ENCODE results near the gene CNTN4. TPM values are rescaled to one million over a fixed set of nuclear protein-coding genes. Genes with fewer than 3 reads are reported as not detected.

Gene CNTN4
- total RNA-seq, 2 experiments from 2014 or later = not detected

DNA sequence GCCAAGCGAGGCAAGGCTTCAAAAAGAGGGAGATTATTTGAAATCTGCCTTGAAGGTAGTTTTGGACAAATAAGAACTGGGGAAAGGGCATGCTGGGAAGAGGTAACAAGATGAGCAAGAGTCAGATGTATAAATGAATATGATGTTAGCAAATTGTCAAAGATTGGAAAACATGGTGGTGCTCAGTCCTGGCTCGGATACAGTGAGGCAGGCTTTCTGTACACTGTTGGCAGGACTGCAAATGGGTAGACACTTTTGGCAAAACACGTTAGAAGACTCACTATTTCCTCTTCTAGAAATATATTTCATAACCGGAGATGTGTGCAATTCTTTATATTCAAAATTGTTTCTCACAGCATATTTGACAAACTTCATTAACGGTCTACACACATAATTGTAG, 581.6 kb downstream of the CNTN4 start:
- ATAC-seq (no peak), DNase-seq (no peak)
- H3K4me3 Mint-ChIP-seq = no peak overlapping the region
- H3K27ac Mint-ChIP-seq = no peak overlapping the region
- ChIA-PET CTCF (no interaction called here), POLR2A (no interaction called here)
- no peaks in the 10 kb centered on the region for H3K9me3 Mint-ChIP-seq
- TF ChIP-seq, protein P1, sequence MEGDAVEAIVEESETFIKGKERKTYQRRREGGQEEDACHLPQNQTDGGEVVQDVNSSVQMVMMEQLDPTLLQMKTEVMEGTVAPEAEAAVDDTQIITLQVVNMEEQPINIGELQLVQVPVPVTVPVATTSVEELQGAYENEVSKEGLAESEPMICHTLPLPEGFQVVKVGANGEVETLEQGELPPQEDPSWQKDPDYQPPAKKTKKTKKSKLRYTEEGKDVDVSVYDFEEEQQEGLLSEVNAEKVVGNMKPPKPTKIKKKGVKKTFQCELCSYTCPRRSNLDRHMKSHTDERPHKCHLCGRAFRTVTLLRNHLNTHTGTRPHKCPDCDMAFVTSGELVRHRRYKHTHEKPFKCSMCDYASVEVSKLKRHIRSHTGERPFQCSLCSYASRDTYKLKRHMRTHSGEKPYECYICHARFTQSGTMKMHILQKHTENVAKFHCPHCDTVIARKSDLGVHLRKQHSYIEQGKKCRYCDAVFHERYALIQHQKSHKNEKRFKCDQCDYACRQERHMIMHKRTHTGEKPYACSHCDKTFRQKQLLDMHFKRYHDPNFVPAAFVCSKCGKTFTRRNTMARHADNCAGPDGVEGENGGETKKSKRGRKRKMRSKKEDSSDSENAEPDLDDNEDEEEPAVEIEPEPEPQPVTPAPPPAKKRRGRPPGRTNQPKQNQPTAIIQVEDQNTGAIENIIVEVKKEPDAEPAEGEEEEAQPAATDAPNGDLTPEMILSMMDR (IDR thresholded peaks at IDR 0.05) = no peak
- H3K4me1 Mint-ChIP-seq (ENCODE audit: low read depth) = no peaks in the 10 kb centered on the region
- no peaks in the 10 kb centered on the region for H3K36me3 Mint-ChIP-seq (ENCODE audit: low read depth)
- intact Hi-C loops (cut with micrococcal nuclease) = no loop called here
- H3K27me3 Mint-ChIP-seq = no peaks in the 10 kb centered on the region

DNA sequence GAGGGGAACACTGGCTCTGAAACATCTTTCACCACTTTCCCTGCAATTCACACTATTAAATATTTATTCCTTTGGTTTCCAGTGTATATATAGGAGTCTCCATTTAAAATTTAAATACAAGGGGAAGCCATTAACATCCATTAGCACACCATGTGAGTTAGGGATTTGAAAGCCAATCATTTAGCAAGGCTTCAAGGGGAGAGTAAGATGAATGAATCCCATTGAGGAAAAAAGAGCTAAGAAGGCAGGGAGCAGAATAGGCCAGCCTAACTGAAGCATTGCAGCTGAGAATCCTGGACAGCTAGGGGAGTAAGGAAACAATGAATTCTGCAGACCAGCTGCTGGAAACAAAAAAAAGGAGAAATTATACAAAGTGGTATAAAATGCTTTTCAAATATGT, 585.4 kb downstream of the CNTN4 start:
- no peaks in the 10 kb centered on the region for H3K36me3 Mint-ChIP-seq (ENCODE audit: low read depth)
- H3K9me3 Mint-ChIP-seq = no peaks in the 10 kb centered on the region
- H3K27ac Mint-ChIP-seq = no peak overlapping the region
- ChIA-PET POLR2A (no interaction called here), CTCF (no interaction called here)
- ATAC-seq = no peak
- intact Hi-C loops (cut with micrococcal nuclease) = no loop called here
- DNase-seq = no peak
- no peak overlapping the region for H3K4me3 Mint-ChIP-seq
- TF ChIP-seq, protein P1 (IDR thresholded peaks at IDR 0.05) = no peak
- no peaks in the 10 kb centered on the region for H3K27me3 Mint-ChIP-seq
- no peaks in the 10 kb centered on the region for H3K4me1 Mint-ChIP-seq (ENCODE audit: low read depth)

DNA sequence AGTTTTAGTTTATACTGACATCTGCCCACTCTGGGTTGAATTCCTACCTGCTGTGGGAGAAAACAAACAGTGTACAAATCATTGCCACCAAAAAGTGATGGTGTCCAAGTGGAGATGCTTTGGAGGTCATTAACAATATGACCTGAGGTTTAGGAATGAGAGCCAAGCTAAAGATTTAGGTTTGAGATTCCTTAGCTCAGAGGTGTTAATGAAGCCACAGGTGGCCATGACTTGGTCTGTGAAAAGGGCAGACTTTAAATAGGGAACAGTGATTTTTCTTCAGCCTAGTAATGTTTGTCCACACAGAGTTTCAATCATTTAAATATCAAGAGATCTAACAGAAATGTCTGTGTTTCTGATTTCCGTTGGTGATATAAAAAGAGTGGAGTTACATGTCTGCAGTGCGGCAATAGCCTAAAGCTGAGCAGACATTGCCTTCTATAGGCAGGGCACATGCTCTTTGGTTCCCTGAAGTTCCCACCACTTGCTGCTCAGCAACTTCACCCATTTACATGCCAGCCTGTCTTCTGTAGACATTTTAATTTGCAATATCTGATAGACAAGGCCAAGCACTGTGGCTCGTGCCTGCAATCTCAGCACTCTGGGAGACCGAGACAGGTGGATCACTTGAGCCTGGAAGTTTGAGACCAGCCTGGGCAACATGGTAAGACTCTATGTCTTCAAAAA, 588.3 kb downstream of the CNTN4 start:
- H3K36me3 Mint-ChIP-seq (ENCODE audit: low read depth) = no peaks in the 10 kb centered on the region
- intact Hi-C loops (cut with micrococcal nuclease) = no loop called here
- H3K27me3 Mint-ChIP-seq = no peaks in the 10 kb centered on the region
- TF ChIP-seq, protein P1 (IDR thresholded peaks at IDR 0.05) = no peak
- no peaks in the 10 kb centered on the region for H3K4me1 Mint-ChIP-seq (ENCODE audit: low read depth)
- H3K27ac Mint-ChIP-seq = no peak overlapping the region
- ChIA-PET CTCF (no interaction called here), POLR2A (no interaction called here)
- H3K9me3 Mint-ChIP-seq = no peaks in the 10 kb centered on the region
- no peak overlapping the region for H3K4me3 Mint-ChIP-seq
- DNase-seq (no peak), ATAC-seq (no peak)

DNA sequence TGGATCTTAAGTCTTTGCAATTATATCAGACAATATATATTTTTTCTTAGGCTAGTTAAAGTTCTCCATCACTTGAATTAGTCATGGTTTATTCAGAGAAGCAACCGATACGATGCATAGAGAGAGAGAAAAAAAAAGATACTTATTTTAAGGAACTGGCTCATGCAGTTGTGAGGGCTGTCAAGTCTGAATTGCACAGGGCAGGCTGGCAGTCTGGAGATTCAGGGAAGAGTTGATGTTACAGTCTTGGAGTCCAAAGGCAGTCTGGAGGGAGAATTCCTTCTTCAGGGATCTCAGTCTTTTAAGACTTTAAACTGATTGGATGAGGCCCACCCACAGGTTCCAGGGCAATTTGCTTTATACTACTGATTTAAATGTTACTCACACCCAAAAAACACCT, 598.9 kb downstream of the CNTN4 start:
- Mint-ChIP-seq H3K4me3 (no peak overlapping the region), H3K4me1 (ENCODE audit: low read depth) (no peaks in the 10 kb centered on the region), H3K9me3 (no peaks in the 10 kb centered on the region), H3K27me3 (peaks cover 3% of the 10 kb centered on the region), H3K36me3 (ENCODE audit: low read depth) (no peaks in the 10 kb centered on the region), H3K27ac (no peak overlapping the region)
- ATAC-seq = no peak
- intact Hi-C loops (cut with micrococcal nuclease) = no loop called here
- TF ChIP-seq, protein P1 (IDR thresholded peaks at IDR 0.05) = no peak
- POLR2A ChIA-PET = no interaction called here
- no peak for DNase-seq
- CTCF ChIA-PET = no interaction called here

DNA sequence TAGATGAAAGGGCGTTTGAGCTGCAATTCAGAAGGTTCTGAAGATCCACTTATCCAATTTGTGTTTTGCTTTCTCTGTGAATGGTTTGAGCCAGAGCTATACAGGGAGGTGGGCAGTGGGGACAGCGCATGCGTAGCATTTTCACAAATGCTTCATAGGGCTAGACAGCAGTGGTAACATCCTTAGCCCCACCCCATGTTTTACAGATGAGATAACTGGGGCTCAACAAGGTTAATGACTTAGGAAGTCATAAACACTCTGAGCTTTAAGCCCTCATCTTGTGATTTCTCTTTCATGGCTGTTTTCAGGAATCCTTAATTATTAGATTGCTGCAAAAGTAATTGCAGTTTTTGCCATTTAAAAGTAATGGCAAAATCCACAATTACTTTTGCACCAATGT, 602.8 kb downstream of the CNTN4 start:
- CTCF ChIA-PET = no interaction called here
- intact Hi-C loops (cut with micrococcal nuclease) = no loop called here
- Mint-ChIP-seq H3K27me3 (peaks cover 3% of the 10 kb centered on the region), H3K9me3 (no peaks in the 10 kb centered on the region), H3K4me3 (no peak overlapping the region), H3K36me3 (ENCODE audit: low read depth) (no peaks in the 10 kb centered on the region), H3K27ac (no peak overlapping the region), H3K4me1 (ENCODE audit: low read depth) (no peaks in the 10 kb centered on the region)
- ATAC-seq (no peak), DNase-seq (no peak)
- TF ChIP-seq, protein P1 (IDR thresholded peaks at IDR 0.05) = no peak
- POLR2A ChIA-PET = no interaction called here
